IMR-90 (cell line): Measurements from ENCODE around the gene MAPK1. TPM values are rescaled to one million over a fixed set of nuclear protein-coding genes. Genes with fewer than 3 reads are reported as not detected.
A peak's percentile ranks its signal among the peaks of the same experiment; 100 is the strongest.

Source experiments
- ATAC-seq: fragments of 200-7000 bp; cut with Tn5 transposase; 2 replicates; pipeline ENCODE4 v1.9.1; 2020; ENCODE audit warnings: low read depth, mild to moderate bottlenecking, moderate library complexity
- BruUV-seq: library from RNA; stranded (reverse); fragments of 400-500 nt; replicated peaks from 2 replicates; lab custom pipeline; 2021; lab: Mats Ljungman, UMichigan
- CTCF ChIA-PET: fragments of 300-600 bp; formaldehyde crosslinking; extraction: SDS; loops from one replicate; lab custom pipeline; 2021; ENCODE audit warnings: antibody characterized with exemption; lab: Yijun Ruan, JAX
- POLR2A ChIA-PET: fragments of 300-600 bp; sonication (Branson Sonifier 250); formaldehyde crosslinking; loops from one replicate; lab custom pipeline; 2022; ENCODE audit warnings: antibody characterized with exemption; ENCODE audit not compliant: unreplicated experiment; lab: Charles Lee
- DNase-seq: peaks from one replicate; pipeline ENCODE4 v3.0.0; 2013
- H2AFZ ChIP-seq: replicated peaks from 2 replicates; pipeline ENCODE3; 2013; ENCODE audit warnings: low read length, mild to moderate bottlenecking; ENCODE audit not compliant: poor library complexity
- H2AK5ac ChIP-seq: 2 replicates; pipeline ENCODE4 v1.6.1; 2013; ENCODE audit warnings: low read depth, low read length, inconsistent platforms
- H2AK9ac ChIP-seq: replicated peaks from 2 replicates; pipeline ENCODE3; 2013; ENCODE audit warnings: mild to moderate bottlenecking, low read depth, low read length, moderate library complexity; ENCODE audit not compliant: poor library complexity
- H2BK120ac ChIP-seq: 2 replicates; pipeline ENCODE4 v1.6.1; 2013; ENCODE audit warnings: low read depth, low read length, inconsistent platforms
- H2BK15ac ChIP-seq: 3 replicates; pipeline ENCODE4 v1.6.1; 2013; ENCODE audit warnings: low read depth, low read length, inconsistent platforms
- H2BK20ac ChIP-seq: 2 replicates; pipeline ENCODE4 v1.6.1; 2013; ENCODE audit warnings: low read depth, mild to moderate bottlenecking, inconsistent platforms, low read length, moderate library complexity
- H2BK5ac ChIP-seq: 2 replicates; pipeline ENCODE4 v1.6.1; 2013; ENCODE audit warnings: mild to moderate bottlenecking, low read depth, low read length, inconsistent platforms; ENCODE audit not compliant: poor library complexity, severe bottlenecking
- H3K14ac ChIP-seq: replicated peaks from 2 replicates; pipeline ENCODE4 v1.6.1; 2013; ENCODE audit warnings: low read depth, low read length, inconsistent platforms
- H3K18ac ChIP-seq: 2 replicates; pipeline ENCODE4 v1.6.1; 2013; ENCODE audit warnings: low read depth, low read length, control low read depth
- H3K23ac ChIP-seq: 2 replicates; pipeline ENCODE4 v1.6.1; 2013; ENCODE audit warnings: low read depth, low read length, inconsistent platforms
- H3K27ac ChIP-seq: 2 replicates; pipeline ENCODE4 v1.5.1; 2013; ENCODE audit warnings: mild to moderate bottlenecking, control low read depth, low read length; ENCODE audit not compliant: insufficient read depth
- H3K27me3 ChIP-seq: 2 replicates; pipeline ENCODE4 v1.6.1; 2013; ENCODE audit warnings: low read length; ENCODE audit not compliant: control insufficient read depth, insufficient read depth
- H3K36me3 ChIP-seq: 2 replicates; pipeline ENCODE4 v1.6.1; 2013; ENCODE audit warnings: low read length, mixed read lengths; ENCODE audit not compliant: control insufficient read depth, insufficient read depth
- H3K4ac ChIP-seq: 2 replicates; pipeline ENCODE4 v1.6.1; 2013; ENCODE audit warnings: low read depth, low read length, inconsistent platforms
- H3K4me1 ChIP-seq: 2 replicates; pipeline ENCODE4 v1.6.1; 2013; ENCODE audit warnings: low read length, mixed read lengths; ENCODE audit not compliant: control insufficient read depth, insufficient read depth
- H3K4me2 ChIP-seq: 2 replicates; pipeline ENCODE4 v1.6.1; 2013; ENCODE audit warnings: low read depth, mild to moderate bottlenecking, control low read depth, low read length, moderate library complexity
- H3K4me3 ChIP-seq: 2 replicates; pipeline ENCODE4 v1.5.1; 2013; ENCODE audit warnings: low read depth, mild to moderate bottlenecking, control low read depth, low read length, moderate library complexity; ENCODE audit not compliant: insufficient read depth
- H3K56ac ChIP-seq: 2 replicates; pipeline ENCODE4 v1.6.1; 2013; ENCODE audit warnings: low read length, inconsistent platforms; ENCODE audit not compliant: insufficient read depth; ENCODE audit errors: extremely low read depth
- H3K79me1 ChIP-seq, 2 experiments: 2 replicates each; pipeline ENCODE4 v1.6.1; 2013; ENCODE audit warnings: low read length in 2 of 2, inconsistent platforms in 1 of 2, low read depth in 1 of 2
- H3K9ac ChIP-seq: 2 replicates; pipeline ENCODE4 v1.6.1; 2013; ENCODE audit warnings: low read depth, low read length, control low read depth
- H3K9me1 ChIP-seq: 2 replicates; pipeline ENCODE4 v1.6.1; 2013; ENCODE audit warnings: low read length, inconsistent platforms; ENCODE audit not compliant: insufficient read depth
- H3K9me3 ChIP-seq: 2 replicates; pipeline ENCODE4 v1.6.1; 2013; ENCODE audit warnings: low read length; ENCODE audit not compliant: control insufficient read depth, insufficient read depth
- H4K20me1 ChIP-seq: 2 replicates; pipeline ENCODE4 v1.6.1; 2013; ENCODE audit warnings: low read length, inconsistent platforms; ENCODE audit not compliant: insufficient read depth
- H4K5ac ChIP-seq: 2 replicates; pipeline ENCODE4 v1.6.1; 2013; ENCODE audit warnings: mild to moderate bottlenecking, low read depth, low read length, control low read depth
- H4K8ac ChIP-seq, 2 experiments: 2 replicates each; pipeline ENCODE4 v1.6.1; 2013; ENCODE audit warnings: low read depth in 2 of 2, low read length in 2 of 2, control low read depth in 1 of 2, inconsistent platforms in 1 of 2
- H4K91ac ChIP-seq: 2 replicates; pipeline ENCODE4 v1.6.1; 2013; ENCODE audit warnings: low read depth, low read length, inconsistent platforms; ENCODE audit not compliant: insufficient read depth
- MAFK ChIP-seq: IDR thresholded peaks from 2 replicates; pipeline ENCODE4 v1.6.1; 2012; ENCODE audit warnings: low read depth, low read length, improper control_type of control experiment
- MXI1 ChIP-seq: IDR thresholded peaks from 2 replicates; pipeline ENCODE4 v1.6.1; 2012; ENCODE audit warnings: low read depth, mild to moderate bottlenecking, low read length, moderate library complexity, borderline replicate concordance
- RFX5 ChIP-seq: IDR thresholded peaks from 2 replicates; pipeline ENCODE4 v1.8.0; 2012; ENCODE audit warnings: low read depth, mild to moderate bottlenecking, low read length, moderate library complexity
- WGBS, 2 experiments: methylation state at CpG; one replicate each; pipeline versions ENCODE4 v1.1.5 to v1.1.7; 2013; ENCODE audit warnings: missing lambda C conversion rate in 2 of 2; ENCODE audit not compliant: insufficient read length in 1 of 2; ENCODE audit errors: extremely low coverage in 2 of 2; 5-methylcytosine and 5-hydroxymethylcytosine counted together
- dilution Hi-C: fragments of 300-500 bp; cut with HindIII; formaldehyde crosslinking; loops from one replicate; pipeline ENCODE4 v1.14.3; 2018; ENCODE audit warnings: low sequenced_read_pairs; ENCODE audit not compliant: unreplicated experiment
- in situ Hi-C: fragments of 300-500 bp; cut with MboI; formaldehyde crosslinking; loops from 3 replicates; pipeline ENCODE4 v1.14.3; 2019; ENCODE audit warnings: low sequenced_read_pairs, inconsistent platforms, mixed read lengths
- intact Hi-C: fragments of 100-400 bp; cut with micrococcal nuclease; formaldehyde crosslinking; loops from 2 replicates; pipeline ENCODE4 v1.10.0; 2022
- polyA plus RNA-seq, 3 experiments: library from polyadenylated mRNA; depleted of rRNA; stranded (reverse); fragments of >200 nt; gene quantifications; 2 replicates each; pipeline ENCODE4 v1.2.3, GENCODE V29; 2012; ENCODE audit warnings: low replicate concordance in 1 of 3
- total RNA-seq: library from RNA; depleted of rRNA; stranded (reverse); fragments of >200 nt; gene quantifications from 2 replicates; pipeline ENCODE4 v1.2.3, GENCODE V29; 2012

The MAPK1 gene
- total and polyA plus RNA-seq, 2 of the 4 experiments (the other 2 are of a cell fraction): 41.0 to 51.3 TPM

DNA sequence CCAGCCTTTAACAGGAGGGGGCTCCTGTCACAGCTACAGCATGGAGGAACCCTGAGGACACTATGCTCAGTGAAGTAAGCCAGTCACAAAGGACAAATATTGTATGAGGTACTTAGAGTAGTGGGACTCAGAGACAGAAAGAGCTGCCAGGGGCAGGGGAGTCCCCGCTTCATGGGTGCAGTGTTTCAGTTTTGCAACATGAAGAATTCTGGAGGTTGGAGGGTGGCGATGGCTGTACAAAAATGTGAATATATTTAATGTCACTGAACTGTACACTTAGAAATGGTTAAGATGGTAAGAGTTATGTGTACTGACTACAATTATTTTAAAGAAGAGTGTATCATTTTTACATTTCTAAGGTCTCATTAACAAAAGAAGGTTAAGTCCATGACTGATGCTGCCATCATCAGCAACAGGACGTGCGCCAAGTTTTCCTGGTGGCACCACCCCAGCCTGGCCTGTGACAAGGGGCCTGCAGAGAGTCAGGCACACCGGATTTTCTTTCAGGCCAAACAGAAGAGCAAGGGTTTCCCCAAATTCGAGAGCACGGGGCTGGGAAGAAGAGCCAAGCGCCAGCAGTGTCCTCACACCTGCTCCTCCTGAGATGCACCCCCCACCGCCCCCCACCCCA lies 153.9 kb downstream of the MAPK1 start:
- peak overlapping the region; percentile 26; the same call in 1 of the 2 replicates for H3K14ac ChIP-seq
- no peaks in the 10 kb centered on the region for H3K9me3 ChIP-seq
- no peak overlapping the region; the same call in 1 of the 2 replicates for H3K23ac ChIP-seq
- peaks cover 5% of the 10 kb centered on the region; the same call in 1 of the 2 replicates for H3K4me1 ChIP-seq
- intact Hi-C loops: loop anchor here (1.0 to 5.0 kb wide), 3 partner anchors 154 to 239 kb away; partner anchors contain the start of genes MAPK1 and PPM1F
- no peaks in the 10 kb centered on the region for H3K27me3 ChIP-seq
- DNase-seq (no peak), ATAC-seq (no peak; the same call in 1 of the 2 replicates)
- peaks cover 14% of the 10 kb centered on the region for H3K9me1 ChIP-seq
- peaks cover 0 to 7% of the 10 kb centered on the region in 2 experiments; a peak in 2 of 4 replicates for H3K79me1 ChIP-seq
- CTCF ChIA-PET: interaction anchor here (0.7 to 1.1 kb wide), 4 partner anchors 47 to 239 kb away, joined by 3 to 5 read pairs (median 4); partner anchors contain the start of gene PPM1F
- peak overlapping the region; percentile 67 for H2AFZ ChIP-seq
- H2AK9ac ChIP-seq: peak overlapping the region; percentile 46
- no peaks in the 10 kb centered on the region for H4K20me1 ChIP-seq
- 96% methylated on average over 4 of the region's 9 CpGs; no CpG with 5 or more reads in 1 of the 2 experiments for WGBS, 2 experiments
- H4K91ac ChIP-seq: no peak overlapping the region
- no peak overlapping the region for H3K4me3 ChIP-seq
- H4K5ac ChIP-seq: no peak overlapping the region
- TF ChIP-seq RFX5: no peak
- TF ChIP-seq MXI1: 0 out of 2 replicates have a peak, but pooled peaks have one; percentile 5
- TF ChIP-seq MAFK: no peak
- no peak overlapping the region for H3K56ac ChIP-seq
- BruUV-seq: no TSS peak
- H2AK5ac ChIP-seq: peak overlapping the region; percentile 18; the same call in 1 of the 2 replicates
- POLR2A ChIA-PET: no interaction called here
- H2BK15ac ChIP-seq: no peak overlapping the region
- in situ Hi-C loops: loop anchor here (5.0 kb wide), 1 partner anchor 224 kb away; no protein-coding TSS in a partner anchor
- peak overlapping the region; percentile 53 for H2BK120ac ChIP-seq
- H2BK20ac ChIP-seq: peak overlapping the region; percentile 49; the same call in 1 of the 2 replicates
- peak overlapping the region; percentile 21; the same call in 1 of the 2 replicates for H3K4me2 ChIP-seq
- H3K18ac ChIP-seq: no peak overlapping the region
- H3K4ac ChIP-seq: peak overlapping the region; percentile 9; the same call in 1 of the 2 replicates
- dilution Hi-C loops: no loop called here
- no peak overlapping the region for H3K27ac ChIP-seq
- H4K8ac ChIP-seq: peak overlapping the region in 1 of 2 experiments; percentile 23; a peak in 1 of 4 replicates
- peaks cover 2% of the 10 kb centered on the region; the same call in 1 of the 2 replicates for H3K36me3 ChIP-seq
- no peak overlapping the region for H3K9ac ChIP-seq
- H2BK5ac ChIP-seq: no peak overlapping the region
